DND-41 (cell line): ENCODE data around the gene B3GNT4.

Experiments
- ATAC-seq: fragments of 200-7000 bp; cut with Tn5 transposase; 3 replicates; pipeline ENCODE4 v1.9.1; 2021; ENCODE audit warnings: low read depth; ENCODE audit not compliant: insufficient read depth
- DNase-seq: peaks from one replicate; pipeline ENCODE4 v3.0.0-alpha.2; 2020
- H2AFZ ChIP-seq: 2 replicates; pipeline ENCODE4 v1.6.0; 2012; ENCODE audit warnings: low read depth, low read length
- H3K27ac ChIP-seq: 2 replicates; pipeline ENCODE4 v1.5.1; 2012; ENCODE audit warnings: low read length, inconsistent platforms
- H3K27me3 ChIP-seq: fragments of 200-600 bp; sonication (generic); 2 replicates; pipeline ENCODE4 v1.6.0; 2012; ENCODE audit warnings: low read length, mild to moderate bottlenecking, inconsistent platforms; ENCODE audit not compliant: insufficient read depth, poor library complexity
- H3K36me3 ChIP-seq: 2 replicates; pipeline ENCODE4 v1.5.1; 2012; ENCODE audit warnings: low read length, inconsistent platforms; ENCODE audit not compliant: insufficient read depth
- H3K4me1 ChIP-seq: 2 replicates; pipeline ENCODE4 v1.5.1; 2012; ENCODE audit warnings: mild to moderate bottlenecking, low read length; ENCODE audit not compliant: insufficient read depth
- H3K4me2 ChIP-seq: 2 replicates; pipeline ENCODE4 v1.6.0; 2012; ENCODE audit warnings: mild to moderate bottlenecking, moderate library complexity, low read length, inconsistent platforms; ENCODE audit not compliant: insufficient read depth
- H3K4me3 ChIP-seq, 2 experiments: fragments of 200-600 bp in 1 of 2; shearing (Covaris generic) in 1 of 2; 2 replicates each; pipeline ENCODE4 v1.5.1; 2012 to 2016; ENCODE audit warnings: inconsistent platforms in 2 of 2, low read length in 2 of 2, mild to moderate bottlenecking in 2 of 2, low read depth in 1 of 2, moderate library complexity in 1 of 2
- H3K79me2 ChIP-seq: 2 replicates; pipeline ENCODE4 v1.6.0; 2012; ENCODE audit warnings: low read length, inconsistent platforms; ENCODE audit not compliant: insufficient read depth
- H3K9ac ChIP-seq: 2 replicates; pipeline ENCODE4 v1.6.0; 2012; ENCODE audit warnings: low read depth, mild to moderate bottlenecking, inconsistent platforms, low read length, moderate library complexity
- H3K9me3 ChIP-seq: 2 replicates; pipeline ENCODE4 v1.5.1; 2012; ENCODE audit warnings: low read length, moderate library complexity, mild to moderate bottlenecking, inconsistent platforms; ENCODE audit not compliant: insufficient read depth, severe bottlenecking
- H4K20me1 ChIP-seq: 2 replicates; pipeline ENCODE4 v1.6.0; 2012; ENCODE audit warnings: low read length; ENCODE audit not compliant: insufficient read depth
- EZH2 ChIP-seq: IDR thresholded peaks from 3 replicates; pipeline ENCODE4 v1.6.1; 2012; ENCODE audit warnings: borderline replicate concordance, low read depth, mild to moderate bottlenecking, moderate library complexity, low read length, inconsistent platforms; ENCODE audit not compliant: severe bottlenecking
- TF ChIP-seq, protein P1 (sequence below): IDR thresholded peaks from 2 replicates; pipeline ENCODE4 v1.5.1; 2012; ENCODE audit warnings: borderline replicate concordance, low read length, moderate library complexity, mild to moderate bottlenecking; ENCODE audit not compliant: poor library complexity, severe bottlenecking; ENCODE audit errors: extremely low read depth

Gene B3GNT4

DNA sequence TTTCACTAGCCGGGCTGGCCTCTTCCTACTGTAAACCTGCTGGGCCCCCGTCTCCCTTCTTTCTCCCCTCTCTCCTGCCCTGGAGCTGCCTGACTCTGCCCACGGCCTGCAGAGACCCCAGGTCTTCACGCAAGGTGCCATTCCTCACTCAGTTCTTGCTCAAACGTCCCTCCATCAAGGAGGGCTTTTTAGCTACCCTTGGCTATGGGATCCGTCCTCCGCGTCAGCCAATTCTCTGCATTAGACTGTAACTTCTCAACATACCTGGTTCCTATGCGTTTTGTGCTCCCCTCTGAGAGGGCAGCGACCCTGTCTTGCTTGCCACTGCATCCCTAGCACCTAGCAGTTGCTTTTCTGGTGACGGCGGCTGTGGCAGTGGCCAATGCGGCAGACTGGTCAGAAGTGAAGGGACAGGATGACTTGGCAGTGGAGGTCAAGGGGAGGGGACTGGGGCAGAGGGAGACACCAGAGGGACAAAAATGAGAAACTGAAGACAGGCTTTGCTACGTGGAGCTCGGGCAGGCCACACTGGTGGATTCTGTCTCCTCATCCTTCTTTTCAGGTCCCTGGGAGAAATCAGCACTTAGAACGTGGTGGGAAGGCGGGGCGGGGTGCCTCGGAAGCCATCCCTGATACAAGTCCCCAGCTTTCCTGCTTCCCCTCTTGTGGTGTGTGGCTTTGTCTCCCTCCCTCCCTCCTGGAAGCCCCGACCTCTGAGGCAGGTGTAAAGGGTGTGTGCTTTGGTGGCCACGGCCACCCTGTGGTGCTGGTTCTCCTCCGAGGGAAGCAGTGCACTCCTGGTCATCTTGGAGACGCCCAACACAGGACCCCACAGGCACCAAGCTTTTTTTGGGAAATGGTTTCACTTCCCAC, 1.8 kb downstream of the B3GNT4 start:
- no peak overlapping the region for H2AFZ ChIP-seq
- H3K27me3 ChIP-seq: no peaks in the 10 kb centered on the region
- TF ChIP-seq, protein P1, sequence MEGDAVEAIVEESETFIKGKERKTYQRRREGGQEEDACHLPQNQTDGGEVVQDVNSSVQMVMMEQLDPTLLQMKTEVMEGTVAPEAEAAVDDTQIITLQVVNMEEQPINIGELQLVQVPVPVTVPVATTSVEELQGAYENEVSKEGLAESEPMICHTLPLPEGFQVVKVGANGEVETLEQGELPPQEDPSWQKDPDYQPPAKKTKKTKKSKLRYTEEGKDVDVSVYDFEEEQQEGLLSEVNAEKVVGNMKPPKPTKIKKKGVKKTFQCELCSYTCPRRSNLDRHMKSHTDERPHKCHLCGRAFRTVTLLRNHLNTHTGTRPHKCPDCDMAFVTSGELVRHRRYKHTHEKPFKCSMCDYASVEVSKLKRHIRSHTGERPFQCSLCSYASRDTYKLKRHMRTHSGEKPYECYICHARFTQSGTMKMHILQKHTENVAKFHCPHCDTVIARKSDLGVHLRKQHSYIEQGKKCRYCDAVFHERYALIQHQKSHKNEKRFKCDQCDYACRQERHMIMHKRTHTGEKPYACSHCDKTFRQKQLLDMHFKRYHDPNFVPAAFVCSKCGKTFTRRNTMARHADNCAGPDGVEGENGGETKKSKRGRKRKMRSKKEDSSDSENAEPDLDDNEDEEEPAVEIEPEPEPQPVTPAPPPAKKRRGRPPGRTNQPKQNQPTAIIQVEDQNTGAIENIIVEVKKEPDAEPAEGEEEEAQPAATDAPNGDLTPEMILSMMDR: no peak
- no peak for TF ChIP-seq EZH2
- H4K20me1 ChIP-seq: peaks cover 8% of the 10 kb centered on the region; the same call in 1 of the 2 replicates
- H3K4me3 ChIP-seq: no peak overlapping the region
- H3K9me3 ChIP-seq: no peaks in the 10 kb centered on the region
- H3K36me3 ChIP-seq: peaks cover 31% of the 10 kb centered on the region
- DNase-seq (no peak), ATAC-seq (peak; percentile 34; the same call in 1 of the 3 replicates)
- no peak overlapping the region for H3K9ac ChIP-seq
- H3K27ac ChIP-seq: no peak overlapping the region
- no peak overlapping the region for H3K4me2 ChIP-seq
- H3K4me1 ChIP-seq: no peaks in the 10 kb centered on the region
- no peaks in the 10 kb centered on the region for H3K79me2 ChIP-seq

DNA sequence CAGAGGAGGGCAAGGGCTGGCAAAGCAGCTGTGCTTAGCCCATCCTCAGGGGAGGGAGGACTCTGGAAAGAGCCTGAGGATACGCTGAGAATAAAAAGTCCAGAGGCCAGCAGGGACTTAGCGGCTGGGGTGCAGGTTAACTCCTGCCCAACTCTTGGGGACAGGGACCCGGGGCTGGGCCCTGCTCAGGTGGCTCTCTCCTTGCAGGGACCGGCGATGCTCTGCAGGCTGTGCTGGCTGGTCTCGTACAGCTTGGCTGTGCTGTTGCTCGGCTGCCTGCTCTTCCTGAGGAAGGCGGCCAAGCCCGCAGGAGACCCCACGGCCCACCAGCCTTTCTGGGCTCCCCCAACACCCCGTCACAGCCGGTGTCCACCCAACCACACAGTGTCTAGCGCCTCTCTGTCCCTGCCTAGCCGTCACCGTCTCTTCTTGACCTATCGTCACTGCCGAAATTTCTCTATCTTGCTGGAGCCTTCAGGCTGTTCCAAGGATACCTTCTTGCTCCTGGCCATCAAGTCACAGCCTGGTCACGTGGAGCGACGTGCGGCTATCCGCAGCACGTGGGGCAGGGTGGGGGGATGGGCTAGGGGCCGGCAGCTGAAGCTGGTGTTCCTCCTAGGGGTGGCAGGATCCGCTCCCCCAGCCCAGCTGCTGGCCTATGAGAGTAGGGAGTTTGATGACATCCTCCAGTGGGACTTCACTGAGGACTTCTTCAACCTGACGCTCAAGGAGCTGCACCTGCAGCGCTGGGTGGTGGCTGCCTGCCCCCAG, 2.8 kb downstream of the B3GNT4 start:
- no peak overlapping the region for H3K4me3 ChIP-seq
- no peak overlapping the region for H3K9ac ChIP-seq
- H2AFZ ChIP-seq: no peak overlapping the region
- TF ChIP-seq, protein P1: no peak
- TF ChIP-seq EZH2: no peak
- H3K4me2 ChIP-seq: no peak overlapping the region
- H3K27me3 ChIP-seq: no peaks in the 10 kb centered on the region
- H3K36me3 ChIP-seq: peaks cover 34% of the 10 kb centered on the region
- DNase-seq (no peak), ATAC-seq (peak; percentile 38; the same call in 1 of the 3 replicates)
- no peaks in the 10 kb centered on the region for H3K79me2 ChIP-seq
- H3K9me3 ChIP-seq: no peaks in the 10 kb centered on the region
- H4K20me1 ChIP-seq: peaks cover 8% of the 10 kb centered on the region; the same call in 1 of the 2 replicates
- H3K4me1 ChIP-seq: no peaks in the 10 kb centered on the region
- H3K27ac ChIP-seq: no peak overlapping the region

GRCh38 chr12:122206976-122207375, 3.5 kb downstream of the B3GNT4 start:
- Histone ChIP-seq H3K79me2 (no peaks in the 10 kb centered on the region), H3K27ac (no peak overlapping the region), H3K36me3 (peaks cover 41% of the 10 kb centered on the region), H3K27me3 (no peaks in the 10 kb centered on the region), H3K4me3 (no peak overlapping the region), H3K9me3 (no peaks in the 10 kb centered on the region), H3K4me2 (no peak overlapping the region), H3K4me1 (no peaks in the 10 kb centered on the region), H3K9ac (no peak overlapping the region), H2AFZ (no peak overlapping the region), H4K20me1 (peaks cover 8% of the 10 kb centered on the region; the same call in 1 of the 2 replicates)
- DNase-seq (no peak), ATAC-seq (no peak)
- TF ChIP-seq, protein P1: no peak
- no peak for TF ChIP-seq EZH2
